Pancreas (tissue), 10 donors: Measurements from ENCODE around the gene HBEGF. TPM values are rescaled to one million over a fixed set of nuclear protein-coding genes. Genes with fewer than 3 reads are reported as not detected.

Experiments
- ATAC-seq, 4 donors: fragments of 200-7000 bp; cut with Tn5 transposase; one replicate each; pipeline versions ENCODE4 v1.8.0 to v1.9.1; 2020; ENCODE audit warnings: mild to moderate bottlenecking in 4 of 4, moderate library complexity in 4 of 4
- DNase-seq, 6 donors: peaks; one replicate each; pipeline ENCODE4 v3.0.0-alpha.2; 2020
- FAIRE-seq: peaks from 2 replicates; lab custom pipeline; 2012; peaks lifted over from hg19 to GRCh38; lab: Jason Lieb, UNC
- H3K27ac ChIP-seq, 4 donors: fragments of 200-600 bp; sonication (generic); 1 replicate in 3 of 4; 2 replicates in 1 of 4; pipeline versions ENCODE4 v1.5.0 to v1.8.0; 2020
- H3K27me3 ChIP-seq, 4 donors: fragments of 200-600 bp; one replicate each; pipeline ENCODE4 v1.8.0; 2021
- H3K36me3 ChIP-seq, 3 donors: fragments of 200-600 bp; sonication (generic) in 1 of 3; one replicate each; pipeline versions ENCODE4 v1.5.0 to v1.8.0; 2020 to 2021
- H3K4me1 ChIP-seq, 3 donors: fragments of 200-600 bp; one replicate each; pipeline ENCODE4 v1.8.0; 2021
- H3K4me3 ChIP-seq, 4 donors: fragments of 200-600 bp; sonication (generic) in 2 of 4; one replicate each; pipeline versions ENCODE4 v1.5.0 to v1.8.0; 2020 to 2021
- H3K9me3 ChIP-seq, 4 donors: fragments of 200-600 bp; one replicate each; pipeline ENCODE4 v1.8.0; 2021
- WGBS, 2 donors: extraction: QIAGEN DNeasy Blood & Tissue Kit; methylation state at CpG; one replicate each; pipeline ENCODE4 v1.1.7; 2013; 5-methylcytosine and 5-hydroxymethylcytosine counted together
- intact Hi-C, 3 donors: fragments of 100-400 bp; cut with DNase I; formaldehyde crosslinking; loops; one replicate each; pipeline versions ENCODE4 v1.11.1 to v1.14.2; 2022
- polyA plus RNA-seq, 2 donors: library from polyadenylated mRNA; stranded (reverse); fragments of 200-250 nt; gene quantifications; one replicate each; pipeline ENCODE4 v1.2.3, GENCODE V29; 2013
- total RNA-seq, 6 donors: library from RNA; stranded (reverse); fragmentation: NEBNext Ultra II Directional in 4 of 6; extraction: Animal tissue kit (Norgen Biotek cat#: 25700) in 4 of 6; gene quantifications; one replicate each; pipeline versions ENCODE4 v1.2.1 to v1.2.4, GENCODE V29; 2021 to 2023
- TF ChIP-seq, protein P1 (sequence below), 4 donors: fragments of 200-600 bp; sonication (generic) in 3 of 4; IDR thresholded peaks; one replicate each; pipeline versions ENCODE4 v1.5.0 to v1.8.0; 2021; ENCODE audit warnings: antibody characterized with exemption in 4 of 4
- donor health status: healthy with polysubstance abuse.
- donor health status: DM: no; HTN: no; CAD: no; lungs with moderate emphysema.
- donor health status: DM: no; HTN: no; CAD: no.
- donor health status: control.
- donor health status: control.
- donor health status: Bipolar disorder and iron deficiency.
- donor health status: DM: yes; HTN: yes; CAD: no.
- donor health status: DM: no; HTN: no; CAD: no.
- donor health status: DM: no; HTN: no; CAD: no.
- donor health status: DM: yes; HTN: yes; CAD: no.

HBEGF gene
- total and polyA plus RNA-seq, 8 donors, result 0.97 to 5.0 (median 2.0) TPM

- no peak overlapping the region for H3K4me3 ChIP-seq
- DNase-seq (no peak), ATAC-seq (peak; percentile 51 to 57 (median 54)), FAIRE-seq (no peak)
- H3K9me3 ChIP-seq, result no peaks in the 10 kb centered on the region
- WGBS, 2 donors, result 21 to 27% methylated on average over 4 of the region's 4 CpGs
- TF ChIP-seq, protein P1, sequence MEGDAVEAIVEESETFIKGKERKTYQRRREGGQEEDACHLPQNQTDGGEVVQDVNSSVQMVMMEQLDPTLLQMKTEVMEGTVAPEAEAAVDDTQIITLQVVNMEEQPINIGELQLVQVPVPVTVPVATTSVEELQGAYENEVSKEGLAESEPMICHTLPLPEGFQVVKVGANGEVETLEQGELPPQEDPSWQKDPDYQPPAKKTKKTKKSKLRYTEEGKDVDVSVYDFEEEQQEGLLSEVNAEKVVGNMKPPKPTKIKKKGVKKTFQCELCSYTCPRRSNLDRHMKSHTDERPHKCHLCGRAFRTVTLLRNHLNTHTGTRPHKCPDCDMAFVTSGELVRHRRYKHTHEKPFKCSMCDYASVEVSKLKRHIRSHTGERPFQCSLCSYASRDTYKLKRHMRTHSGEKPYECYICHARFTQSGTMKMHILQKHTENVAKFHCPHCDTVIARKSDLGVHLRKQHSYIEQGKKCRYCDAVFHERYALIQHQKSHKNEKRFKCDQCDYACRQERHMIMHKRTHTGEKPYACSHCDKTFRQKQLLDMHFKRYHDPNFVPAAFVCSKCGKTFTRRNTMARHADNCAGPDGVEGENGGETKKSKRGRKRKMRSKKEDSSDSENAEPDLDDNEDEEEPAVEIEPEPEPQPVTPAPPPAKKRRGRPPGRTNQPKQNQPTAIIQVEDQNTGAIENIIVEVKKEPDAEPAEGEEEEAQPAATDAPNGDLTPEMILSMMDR (IDR thresholded peaks at IDR 0.05), result no peak
- H3K4me1 ChIP-seq, result peaks cover 13 to 32% (median 22%) of the 10 kb centered on the region in 3 donors
- H3K36me3 ChIP-seq, result no peaks in the 10 kb centered on the region
- no peaks in the 10 kb centered on the region for H3K27me3 ChIP-seq
- intact Hi-C loops, result no loop called here
- H3K27ac ChIP-seq, result peak overlapping the region in 2 of 4 donors; percentile 18 to 45
Measured at GRCh38 chr5:140293091-140293848, 53.1 kb downstream of the HBEGF start.

- no peaks in the 10 kb centered on the region for H3K36me3 ChIP-seq
- H3K27me3 ChIP-seq, result no peaks in the 10 kb centered on the region
- no peak overlapping the region for H3K4me3 ChIP-seq
- TF ChIP-seq, protein P1 (IDR thresholded peaks at IDR 0.05), result no peak
- DNase-seq, result no peak
- intact Hi-C loops, result no loop called here
- no peak for FAIRE-seq
- no peaks in the 10 kb centered on the region for H3K9me3 ChIP-seq
- 46 to 49% methylated on average over 1 of the region's 1 CpG for WGBS, 2 donors
- H3K27ac ChIP-seq, result peak overlapping the region in 1 of 4 donors; percentile 45
- peak in 2 of 4 donors; percentile 25 to 42 for ATAC-seq
- H3K4me1 ChIP-seq, result peaks cover 13 to 32% (median 22%) of the 10 kb centered on the region in 3 donors
Measured at GRCh38 chr5:140292212-140293036, 54.0 kb downstream of the HBEGF start.

DNA sequence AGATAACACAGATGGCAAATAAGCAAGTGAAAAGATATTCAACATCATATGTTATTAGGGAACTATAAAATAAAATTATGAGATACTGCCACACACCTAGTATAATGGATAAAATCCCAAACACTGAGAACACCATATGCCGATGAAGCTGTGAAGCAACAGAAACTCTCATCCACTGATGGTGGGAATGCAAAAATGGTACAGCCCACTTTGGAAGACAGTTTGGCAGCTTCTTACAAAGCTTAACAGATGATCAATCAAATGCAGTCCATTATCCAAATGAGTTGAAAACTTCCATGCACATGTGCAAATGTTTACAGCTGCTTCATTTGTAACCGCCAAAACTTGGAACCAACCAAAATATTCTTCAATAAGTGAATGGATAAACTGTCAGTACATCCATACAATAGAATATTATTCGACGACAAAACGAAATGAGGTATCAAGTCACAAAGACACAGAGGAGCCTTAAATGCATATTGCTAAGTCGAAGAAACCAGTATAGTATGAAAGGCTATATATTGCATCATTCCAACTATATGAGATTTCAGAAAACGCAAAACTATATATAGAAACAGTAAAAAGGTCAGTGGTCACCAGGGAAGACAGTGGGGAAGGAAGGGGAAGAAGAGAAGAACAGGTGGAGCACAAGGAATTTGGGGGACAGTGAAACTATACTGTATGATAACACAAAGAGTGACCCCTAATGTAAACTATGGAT lies 58.4 kb downstream of the HBEGF start:
- no peak overlapping the region for H3K4me3 ChIP-seq
- ATAC-seq (no peak), FAIRE-seq (no peak), DNase-seq (no peak)
- intact Hi-C loops, result no loop called here
- WGBS, 2 donors, result 85 to 86% methylated on average over 7 of the region's 7 CpGs
- TF ChIP-seq, protein P1 (IDR thresholded peaks at IDR 0.05), result no peak
- H3K9me3 ChIP-seq, result no peaks in the 10 kb centered on the region
- peaks cover 8 to 18% (median 10%) of the 10 kb centered on the region in 3 donors for H3K4me1 ChIP-seq
- no peaks in the 10 kb centered on the region for H3K36me3 ChIP-seq
- H3K27ac ChIP-seq, result no peak overlapping the region
- no peaks in the 10 kb centered on the region for H3K27me3 ChIP-seq

GRCh38 chr5:140286424-140286823 lies 60.0 kb downstream of the HBEGF start:
- Histone ChIP-seq H3K27me3 (no peaks in the 10 kb centered on the region), H3K4me3 (no peak overlapping the region), H3K36me3 (no peaks in the 10 kb centered on the region), H3K27ac (no peak overlapping the region), H3K4me1 (peaks cover 0 to 8% (median 0%) of the 10 kb centered on the region in 3 donors), H3K9me3 (no peaks in the 10 kb centered on the region)
- ATAC-seq, result no peak
- 84 to 86% methylated on average over 5 of the region's 5 CpGs for WGBS, 2 donors
- TF ChIP-seq, protein P1 (IDR thresholded peaks at IDR 0.05), result no peak
- no peak for DNase-seq
- intact Hi-C loops, result no loop called here
- no peak for FAIRE-seq
